NB4 (cell line): ENCODE data around the gene MBD3L2B.

Experiments
- MYC ChIP-seq: IDR thresholded peaks from 2 replicates; pipeline ENCODE4 v1.6.1; 2011; ENCODE audit warnings: low read depth, low read length
- POLR2A ChIP-seq: IDR thresholded peaks from 2 replicates; pipeline ENCODE4 v1.6.1; 2011; ENCODE audit warnings: mild to moderate bottlenecking; ENCODE audit not compliant: insufficient read length; ENCODE audit errors: extremely low read depth
- TF ChIP-seq, protein P1 (sequence below): IDR thresholded peaks from one replicate; pipeline ENCODE4 v1.5.1; 2012; ENCODE audit warnings: low read depth, low read length
- TF ChIP-seq, protein P2 (sequence below): IDR thresholded peaks from 2 replicates; pipeline ENCODE4 v1.6.1; 2011; ENCODE audit warnings: low read depth, low read length

DNA sequence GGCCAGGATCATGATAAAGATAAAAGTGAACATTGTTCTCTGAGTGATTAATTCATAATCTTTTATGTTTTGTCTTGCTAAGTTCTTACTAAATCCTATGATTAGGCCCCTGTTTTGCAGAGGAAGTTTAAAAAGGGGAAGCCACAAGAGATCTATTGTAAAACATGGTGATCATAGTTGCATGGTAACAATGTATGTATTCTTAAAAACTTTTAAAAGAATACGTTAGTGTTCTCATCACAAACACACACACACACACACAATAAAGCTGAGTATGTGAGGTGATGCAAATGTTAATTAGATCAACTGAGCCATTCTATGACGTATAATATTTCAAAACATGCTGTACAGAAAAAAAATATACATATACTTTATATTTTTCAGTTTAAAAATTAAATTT lies 51.2 kb downstream of the MBD3L2B start:
- TF ChIP-seq POLR2A, result no peak
- TF ChIP-seq, protein P1, sequence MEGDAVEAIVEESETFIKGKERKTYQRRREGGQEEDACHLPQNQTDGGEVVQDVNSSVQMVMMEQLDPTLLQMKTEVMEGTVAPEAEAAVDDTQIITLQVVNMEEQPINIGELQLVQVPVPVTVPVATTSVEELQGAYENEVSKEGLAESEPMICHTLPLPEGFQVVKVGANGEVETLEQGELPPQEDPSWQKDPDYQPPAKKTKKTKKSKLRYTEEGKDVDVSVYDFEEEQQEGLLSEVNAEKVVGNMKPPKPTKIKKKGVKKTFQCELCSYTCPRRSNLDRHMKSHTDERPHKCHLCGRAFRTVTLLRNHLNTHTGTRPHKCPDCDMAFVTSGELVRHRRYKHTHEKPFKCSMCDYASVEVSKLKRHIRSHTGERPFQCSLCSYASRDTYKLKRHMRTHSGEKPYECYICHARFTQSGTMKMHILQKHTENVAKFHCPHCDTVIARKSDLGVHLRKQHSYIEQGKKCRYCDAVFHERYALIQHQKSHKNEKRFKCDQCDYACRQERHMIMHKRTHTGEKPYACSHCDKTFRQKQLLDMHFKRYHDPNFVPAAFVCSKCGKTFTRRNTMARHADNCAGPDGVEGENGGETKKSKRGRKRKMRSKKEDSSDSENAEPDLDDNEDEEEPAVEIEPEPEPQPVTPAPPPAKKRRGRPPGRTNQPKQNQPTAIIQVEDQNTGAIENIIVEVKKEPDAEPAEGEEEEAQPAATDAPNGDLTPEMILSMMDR, result no peak
- TF ChIP-seq, protein P2, sequence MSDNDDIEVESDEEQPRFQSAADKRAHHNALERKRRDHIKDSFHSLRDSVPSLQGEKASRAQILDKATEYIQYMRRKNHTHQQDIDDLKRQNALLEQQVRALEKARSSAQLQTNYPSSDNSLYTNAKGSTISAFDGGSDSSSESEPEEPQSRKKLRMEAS, result no peak
- TF ChIP-seq MYC, result no peak
